H1 (cell line): ENCODE results near the gene TRAF3.

ENCODE experiments used
- CREB1 ChIP-seq: IDR thresholded peaks from 2 replicates; pipeline ENCODE4 v1.6.1; 2012; ENCODE audit warnings: inconsistent platforms
- EP300 ChIP-seq, 2 experiments: IDR thresholded peaks; 1 replicate in 1 of 2; 2 replicates in 1 of 2; pipeline ENCODE4 v1.6.1; 2011 to 2012; ENCODE audit warnings: low read depth in 2 of 2, low read length in 2 of 2, mild to moderate bottlenecking in 2 of 2, borderline replicate concordance in 1 of 2, inconsistent platforms in 1 of 2, moderate library complexity in 1 of 2
- RFX5 ChIP-seq: IDR thresholded peaks from 2 replicates; pipeline ENCODE4 v1.6.1; 2011; ENCODE audit warnings: low read depth, low read length, improper control_type of control experiment, borderline replicate concordance
- YY1 ChIP-seq: IDR thresholded peaks from 2 replicates; pipeline ENCODE4 v1.6.1; 2011; ENCODE audit warnings: low read depth, mild to moderate bottlenecking, low read length
- TF ChIP-seq, protein P1 (sequence below), 3 experiments: IDR thresholded peaks; 1 replicate in 2 of 3; 2 replicates in 1 of 3; pipeline versions ENCODE4 v1.5.1 to v1.6.1; 2011; ENCODE audit warnings: low read length in 3 of 3, mild to moderate bottlenecking in 3 of 3, inconsistent platforms in 2 of 3, low read depth in 1 of 3, moderate library complexity in 1 of 3; ENCODE audit not compliant: insufficient read depth in 1 of 3; ENCODE audit errors: control extremely low read depth in 1 of 3
- TF ChIP-seq, protein P2 (sequence below): IDR thresholded peaks from 2 replicates; pipeline ENCODE4 v1.6.1; 2011; ENCODE audit warnings: low read depth, mild to moderate bottlenecking, low read length; ENCODE audit not compliant: insufficient read depth

DNA sequence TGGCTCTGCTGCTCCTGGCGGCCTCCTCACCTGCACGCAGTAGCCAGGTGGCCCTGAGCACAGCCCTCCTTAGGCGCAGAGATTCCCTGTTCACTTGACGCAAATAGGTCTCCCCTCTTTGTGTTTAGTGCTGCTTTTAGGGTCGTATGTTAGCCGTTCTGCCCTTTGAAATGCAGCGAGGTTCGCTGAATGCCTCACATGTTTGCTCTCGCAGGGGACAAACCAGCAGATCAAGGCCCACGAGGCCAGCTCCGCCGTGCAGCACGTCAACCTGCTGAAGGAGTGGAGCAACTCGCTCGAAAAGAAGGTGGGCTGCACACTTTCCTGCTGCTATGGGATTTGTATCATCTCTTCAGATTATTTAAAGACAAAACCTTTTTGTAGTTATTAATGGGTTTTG is 113.9 kb downstream of the TRAF3 start:
- TF ChIP-seq, protein P1, sequence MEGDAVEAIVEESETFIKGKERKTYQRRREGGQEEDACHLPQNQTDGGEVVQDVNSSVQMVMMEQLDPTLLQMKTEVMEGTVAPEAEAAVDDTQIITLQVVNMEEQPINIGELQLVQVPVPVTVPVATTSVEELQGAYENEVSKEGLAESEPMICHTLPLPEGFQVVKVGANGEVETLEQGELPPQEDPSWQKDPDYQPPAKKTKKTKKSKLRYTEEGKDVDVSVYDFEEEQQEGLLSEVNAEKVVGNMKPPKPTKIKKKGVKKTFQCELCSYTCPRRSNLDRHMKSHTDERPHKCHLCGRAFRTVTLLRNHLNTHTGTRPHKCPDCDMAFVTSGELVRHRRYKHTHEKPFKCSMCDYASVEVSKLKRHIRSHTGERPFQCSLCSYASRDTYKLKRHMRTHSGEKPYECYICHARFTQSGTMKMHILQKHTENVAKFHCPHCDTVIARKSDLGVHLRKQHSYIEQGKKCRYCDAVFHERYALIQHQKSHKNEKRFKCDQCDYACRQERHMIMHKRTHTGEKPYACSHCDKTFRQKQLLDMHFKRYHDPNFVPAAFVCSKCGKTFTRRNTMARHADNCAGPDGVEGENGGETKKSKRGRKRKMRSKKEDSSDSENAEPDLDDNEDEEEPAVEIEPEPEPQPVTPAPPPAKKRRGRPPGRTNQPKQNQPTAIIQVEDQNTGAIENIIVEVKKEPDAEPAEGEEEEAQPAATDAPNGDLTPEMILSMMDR (IDR thresholded peaks at IDR 0.05; ENCODE audit: control extremely low read depth in 1 of 3, insufficient read depth in 1 of 3, low read depth in 1 of 3, low read length in 3 of 3) = no peak
- TF ChIP-seq EP300 (IDR thresholded peaks at IDR 0.05; ENCODE audit: borderline replicate concordance in 1 of 2, low read depth in 2 of 2, low read length in 2 of 2) = no peak
- TF ChIP-seq RFX5 = no peak
- TF ChIP-seq YY1 = no peak
- TF ChIP-seq, protein P2, sequence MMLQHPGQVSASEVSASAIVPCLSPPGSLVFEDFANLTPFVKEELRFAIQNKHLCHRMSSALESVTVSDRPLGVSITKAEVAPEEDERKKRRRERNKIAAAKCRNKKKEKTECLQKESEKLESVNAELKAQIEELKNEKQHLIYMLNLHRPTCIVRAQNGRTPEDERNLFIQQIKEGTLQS = no peak
- TF ChIP-seq CREB1 = no peak
